Measurements from ENCODE around the gene TSFM.

DNA sequence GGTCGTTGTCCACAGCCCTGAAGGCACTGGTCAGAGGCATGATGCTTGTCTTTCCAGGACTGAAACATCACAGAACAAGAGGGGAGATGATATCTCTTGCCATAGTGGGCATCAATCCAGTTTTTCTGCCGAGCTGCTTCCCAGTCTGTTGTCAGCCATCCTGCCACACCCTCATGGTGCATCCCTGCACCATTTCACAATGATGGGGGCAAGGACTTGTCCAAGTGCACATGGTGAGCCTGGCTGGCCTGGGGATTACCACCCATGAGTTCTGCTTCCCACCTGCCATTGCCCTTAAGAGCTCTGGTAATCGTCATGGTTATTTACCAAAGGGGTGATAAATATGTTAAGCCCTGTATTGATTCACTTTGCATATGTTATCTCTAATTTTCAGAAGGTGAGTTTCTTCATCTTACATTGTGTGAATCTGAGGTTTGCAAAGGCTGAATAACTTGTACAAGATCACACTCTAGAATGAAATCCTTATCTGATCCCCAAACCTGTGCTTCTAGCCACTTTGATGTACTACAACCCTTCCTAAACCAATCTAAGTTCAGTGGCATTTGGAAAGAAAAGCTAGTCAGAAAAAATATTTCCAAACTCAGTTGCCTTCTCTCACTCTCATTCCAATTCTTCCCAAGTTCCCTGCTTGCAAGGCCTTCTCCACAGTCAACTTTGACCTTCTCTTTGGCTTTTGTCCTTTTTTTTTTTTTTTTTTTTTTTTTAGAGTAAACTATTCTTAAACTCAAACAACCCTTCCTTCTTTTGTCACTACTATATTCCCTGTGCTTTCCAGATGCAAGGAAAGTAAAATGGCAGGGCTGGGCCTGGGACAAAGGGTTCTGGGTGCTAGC lies 33.6 kb downstream of the TSFM start:
- TF ChIP-seq, protein P1, sequence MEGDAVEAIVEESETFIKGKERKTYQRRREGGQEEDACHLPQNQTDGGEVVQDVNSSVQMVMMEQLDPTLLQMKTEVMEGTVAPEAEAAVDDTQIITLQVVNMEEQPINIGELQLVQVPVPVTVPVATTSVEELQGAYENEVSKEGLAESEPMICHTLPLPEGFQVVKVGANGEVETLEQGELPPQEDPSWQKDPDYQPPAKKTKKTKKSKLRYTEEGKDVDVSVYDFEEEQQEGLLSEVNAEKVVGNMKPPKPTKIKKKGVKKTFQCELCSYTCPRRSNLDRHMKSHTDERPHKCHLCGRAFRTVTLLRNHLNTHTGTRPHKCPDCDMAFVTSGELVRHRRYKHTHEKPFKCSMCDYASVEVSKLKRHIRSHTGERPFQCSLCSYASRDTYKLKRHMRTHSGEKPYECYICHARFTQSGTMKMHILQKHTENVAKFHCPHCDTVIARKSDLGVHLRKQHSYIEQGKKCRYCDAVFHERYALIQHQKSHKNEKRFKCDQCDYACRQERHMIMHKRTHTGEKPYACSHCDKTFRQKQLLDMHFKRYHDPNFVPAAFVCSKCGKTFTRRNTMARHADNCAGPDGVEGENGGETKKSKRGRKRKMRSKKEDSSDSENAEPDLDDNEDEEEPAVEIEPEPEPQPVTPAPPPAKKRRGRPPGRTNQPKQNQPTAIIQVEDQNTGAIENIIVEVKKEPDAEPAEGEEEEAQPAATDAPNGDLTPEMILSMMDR (IDR thresholded peaks at IDR 0.05) = no peak
- no peak for TF ChIP-seq ZFX (IDR thresholded peaks at IDR 0.05; ENCODE audit: borderline replicate concordance)

All from 22Rv1 (cell line).